Myocyte (in vitro differentiated cells): ENCODE data around the gene TSPAN14. TPM values are rescaled to one million over a fixed set of nuclear protein-coding genes. Genes with fewer than 3 reads are reported as not detected.
"Not testable (repeated sequence)": the region's sequence is repeated elsewhere in the genome, so short reads cannot be mapped to it uniquely, and the experiment has no call there.

Source experiments
- DNase-seq: peaks from one replicate; pipeline ENCODE4 v3.0.0-alpha.2; 2012; ENCODE audit warnings: low read depth
- total RNA-seq: library from RNA; depleted of rRNA; stranded (reverse); fragments of >200 nt; gene quantifications from 2 replicates; pipeline ENCODE4 v1.2.3, GENCODE V29; 2014

TSPAN14 gene
- total RNA-seq, 1 donor from 2014 or later = 54.6 TPM

GRCh38 chr10:80468002-80468401, 13.9 kb downstream of the TSPAN14 start:
- no peak for DNase-seq

GRCh38 chr10:80468806-80469421, 14.8 kb downstream of the TSPAN14 start:
- no peak for DNase-seq

- no peak for DNase-seq
These were observed 16.2 kb downstream of the TSPAN14 start for GRCh38 chr10:80470266-80470665.

GRCh38 chr10:80471001-80471400, 16.9 kb downstream of the TSPAN14 start:
- no peak for DNase-seq

GRCh38 chr10:80471715-80472233, 17.7 kb downstream of the TSPAN14 start:
- no peak for DNase-seq

GRCh38 chr10:80472234-80473095, 18.4 kb downstream of the TSPAN14 start:
- no peak for DNase-seq

GRCh38 chr10:80473096-80473657, 19.1 kb downstream of the TSPAN14 start:
- no peak for DNase-seq

GRCh38 chr10:80473692-80474596, 19.8 kb downstream of the TSPAN14 start:
- peak; percentile 59 for DNase-seq

- no peak for DNase-seq
These were observed 20.4 kb downstream of the TSPAN14 start for GRCh38 chr10:80474597-80474910.

GRCh38 chr10:80474941-80475340, 20.8 kb downstream of the TSPAN14 start:
- no peak for DNase-seq

- DNase-seq = not testable (repeated sequence)
These were observed 21.5 kb downstream of the TSPAN14 start for GRCh38 chr10:80475641-80476040.

- DNase-seq = no peak
These were observed 22.6 kb downstream of the TSPAN14 start for GRCh38 chr10:80476685-80477084.

GRCh38 chr10:80477813-80478212, 23.7 kb downstream of the TSPAN14 start:
- DNase-seq = peak; percentile 75

GRCh38 chr10:80480373-80480772, 26.3 kb downstream of the TSPAN14 start:
- not testable (repeated sequence) for DNase-seq

- no peak for DNase-seq
These were observed 26.7 kb downstream of the TSPAN14 start for GRCh38 chr10:80480852-80481251.

- DNase-seq = no peak
These were observed 30.1 kb downstream of the TSPAN14 start for GRCh38 chr10:80484243-80484642.

GRCh38 chr10:80484676-80485075, 30.6 kb downstream of the TSPAN14 start:
- DNase-seq = no peak

GRCh38 chr10:80485076-80485945, 31.2 kb downstream of the TSPAN14 start:
- DNase-seq = no peak

- no peak for DNase-seq
These were observed 32.0 kb downstream of the TSPAN14 start for GRCh38 chr10:80485946-80486764.
